Activated T-cell treated with anti-CD3 and anti-CD28 coated beads for 4 hours (primary cell): ENCODE results near the gene MRAP.

Source experiments
- DNase-seq: peaks from one replicate; pipeline ENCODE4 v3.0.0-alpha.2; 2020

Gene MRAP

DNA sequence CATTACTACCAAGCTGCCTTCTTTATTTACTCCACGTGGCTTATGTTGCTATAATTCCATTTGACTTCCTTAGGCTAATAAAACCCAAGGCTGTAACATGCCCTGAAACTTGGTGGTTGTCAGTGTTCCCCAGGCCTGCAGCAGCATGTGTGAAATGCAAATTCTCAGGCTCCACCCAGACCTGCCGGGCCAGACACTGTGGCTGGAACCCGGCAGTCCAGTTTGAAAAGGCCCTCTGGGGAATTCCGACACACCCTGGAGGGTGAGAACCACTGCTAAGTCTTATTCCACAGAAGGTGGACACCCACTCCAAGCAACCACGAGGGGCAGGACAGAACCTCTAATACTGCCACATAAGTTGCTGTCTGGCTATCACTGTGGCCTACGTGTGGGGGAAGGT lies 52.8 kb downstream of the MRAP start:
- no peak for DNase-seq

GRCh38 chr21:32352526-32352925 lies 53.9 kb downstream of the MRAP start:
- DNase-seq = no peak

GRCh38 chr21:32353002-32353711 lies 54.5 kb downstream of the MRAP start:
- DNase-seq = no peak

- DNase-seq = no peak
Measured at GRCh38 chr21:32356874-32357395, 58.3 kb downstream of the MRAP start.

DNA sequence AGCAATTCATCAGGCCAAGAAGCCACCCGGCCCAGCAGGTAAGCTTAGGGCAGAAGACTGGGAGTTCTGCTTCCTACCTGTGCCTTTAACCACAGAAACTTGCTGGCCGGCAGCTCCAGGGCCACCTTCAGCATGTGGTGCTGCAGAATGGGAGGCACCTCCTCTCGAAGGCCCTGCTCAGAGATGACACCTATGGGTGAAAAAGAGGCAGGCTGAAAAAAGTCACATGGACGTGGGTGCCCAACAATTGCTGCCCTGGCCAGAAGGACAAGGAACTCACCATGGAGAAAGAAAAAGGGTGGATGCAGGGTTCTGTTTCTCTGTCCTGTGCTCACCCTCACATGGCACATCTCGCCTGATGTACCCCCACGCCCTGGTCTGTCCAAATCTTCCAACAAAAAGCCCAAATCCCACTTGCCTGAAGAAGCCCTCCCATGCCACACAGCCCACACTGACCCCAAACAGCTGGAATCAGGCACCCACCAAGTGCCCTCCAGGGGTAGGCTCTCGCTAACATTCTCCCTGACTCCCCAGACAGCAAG lies 61.1 kb downstream of the MRAP start:
- DNase-seq = no peak

GRCh38 chr21:32360401-32360975 lies 61.8 kb downstream of the MRAP start:
- DNase-seq = no peak
